ENCODE measurements around the gene AFG1L.

DNA sequence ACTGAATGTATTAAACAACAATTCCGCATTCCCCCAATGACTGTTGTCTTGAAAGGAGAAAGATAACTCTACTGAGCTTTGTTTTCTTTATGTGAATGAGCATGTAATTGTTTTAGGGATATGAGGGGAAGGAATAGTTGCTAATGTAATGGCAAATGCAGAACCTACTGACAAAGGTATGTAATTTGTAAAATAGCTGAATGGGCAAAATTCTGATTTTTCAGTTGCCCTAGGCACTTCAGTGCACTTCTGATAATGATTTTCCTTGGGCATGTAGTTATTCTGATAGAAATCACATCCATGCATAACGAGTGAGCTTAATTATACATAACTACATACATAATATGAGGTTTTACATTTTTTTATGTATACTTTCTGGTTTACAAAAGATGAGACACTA, 212.5 kb downstream of the AFG1L start:
- TF ChIP-seq POLR2A (IDR thresholded peaks at IDR 0.05) (no peak), POLR2AphosphoS5 (IDR thresholded peaks at IDR 0.05) (no peak)
- TF ChIP-seq, protein P1, sequence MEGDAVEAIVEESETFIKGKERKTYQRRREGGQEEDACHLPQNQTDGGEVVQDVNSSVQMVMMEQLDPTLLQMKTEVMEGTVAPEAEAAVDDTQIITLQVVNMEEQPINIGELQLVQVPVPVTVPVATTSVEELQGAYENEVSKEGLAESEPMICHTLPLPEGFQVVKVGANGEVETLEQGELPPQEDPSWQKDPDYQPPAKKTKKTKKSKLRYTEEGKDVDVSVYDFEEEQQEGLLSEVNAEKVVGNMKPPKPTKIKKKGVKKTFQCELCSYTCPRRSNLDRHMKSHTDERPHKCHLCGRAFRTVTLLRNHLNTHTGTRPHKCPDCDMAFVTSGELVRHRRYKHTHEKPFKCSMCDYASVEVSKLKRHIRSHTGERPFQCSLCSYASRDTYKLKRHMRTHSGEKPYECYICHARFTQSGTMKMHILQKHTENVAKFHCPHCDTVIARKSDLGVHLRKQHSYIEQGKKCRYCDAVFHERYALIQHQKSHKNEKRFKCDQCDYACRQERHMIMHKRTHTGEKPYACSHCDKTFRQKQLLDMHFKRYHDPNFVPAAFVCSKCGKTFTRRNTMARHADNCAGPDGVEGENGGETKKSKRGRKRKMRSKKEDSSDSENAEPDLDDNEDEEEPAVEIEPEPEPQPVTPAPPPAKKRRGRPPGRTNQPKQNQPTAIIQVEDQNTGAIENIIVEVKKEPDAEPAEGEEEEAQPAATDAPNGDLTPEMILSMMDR (IDR thresholded peaks at IDR 0.05) = no peak

Data from prostate gland (tissue), 2 donors.